HepG2 (cell line): Measurements from ENCODE around the gene CST11. TPM values are rescaled to one million over a fixed set of nuclear protein-coding genes. Genes with fewer than 3 reads are reported as not detected.

Experiments
- ATAC-seq: fragments of 200-7000 bp; cut with Tn5 transposase; 3 replicates; pipeline ENCODE4 v1.9.1; 2020; ENCODE audit warnings: mild to moderate bottlenecking, moderate library complexity
- BruUV-seq: library from RNA; stranded (reverse); fragments of 400-500 nt; replicated peaks from 2 replicates; lab custom pipeline; 2021; lab: Mats Ljungman, UMichigan
- CTCF ChIA-PET: fragments of 300-600 bp; formaldehyde crosslinking; extraction: SDS; loops from one replicate; lab custom pipeline; 2021; ENCODE audit warnings: low total read pairs, inconsistent platforms, low intra/inter-chr PET ratio; lab: Yijun Ruan, JAX
- POLR2A ChIA-PET: fragments of 350-600 bp; sonication (Branson Sonifier 250); formaldehyde crosslinking; loops from one replicate; lab custom pipeline; 2020; ENCODE audit warnings: antibody characterized with exemption, inconsistent platforms; lab: Yijun Ruan, JAX
- DNase-seq: peaks from one replicate; pipeline ENCODE4 v3.0.0-alpha.2; 2015; ENCODE audit warnings: low spot score
- FAIRE-seq: peaks from 3 replicates; lab custom pipeline; 2011; peaks lifted over from hg19 to GRCh38; lab: Jason Lieb, UNC
- H2AFZ ChIP-seq: one replicate; pipeline ENCODE4 v1.6.1; 2011; ENCODE audit warnings: low read length, inconsistent platforms
- H3K27ac ChIP-seq: fragments of 300-600 bp; 3 replicates; pipeline ENCODE4 v1.8.0; 2011; ENCODE audit warnings: mixed run types, mild to moderate bottlenecking, mixed read lengths, low read length, inconsistent platforms; ENCODE audit not compliant: insufficient read depth; ENCODE audit errors: extremely low read length
- H3K27me3 ChIP-seq, 2 experiments: fragments of 200-600 bp in 1 of 2; 2 replicates in 1 of 2; 3 replicates in 1 of 2; pipeline versions ENCODE4 v1.6.0 to v1.8.0; 2011; ENCODE audit warnings: low read length in 2 of 2, mild to moderate bottlenecking in 2 of 2, moderate library complexity in 2 of 2, inconsistent platforms in 1 of 2; ENCODE audit not compliant: insufficient read depth in 2 of 2, control insufficient read depth in 1 of 2
- H3K36me3 ChIP-seq, 2 experiments: fragments of 200-600 bp in 1 of 2; replicated peaks in 1 of 2; 2 replicates in 1 of 2; 3 replicates in 1 of 2; pipeline versions ENCODE4 v1.5.1 to v1.8.0; 2011; ENCODE audit warnings: low read length in 2 of 2, inconsistent platforms in 1 of 2; ENCODE audit not compliant: insufficient read depth in 2 of 2, control insufficient read depth in 1 of 2
- H3K4me1 ChIP-seq: 2 replicates; pipeline ENCODE4 v1.5.1; 2012; ENCODE audit warnings: low read length, inconsistent platforms; ENCODE audit not compliant: insufficient read depth
- H3K4me2 ChIP-seq: 2 replicates; pipeline ENCODE4 v1.6.0; 2011; ENCODE audit warnings: low read depth, low read length, inconsistent platforms
- H3K4me3 ChIP-seq, 3 experiments: fragments of 200-600 bp in 1 of 3; sonication (generic), shearing (Covaris generic) in 1 of 3; replicated peaks in 1 of 3; 2 replicates each; pipeline ENCODE4 v1.5.1; 2011 to 2016; ENCODE audit warnings: low read length in 3 of 3, inconsistent platforms in 2 of 3, low read depth in 2 of 3, mild to moderate bottlenecking in 2 of 3, control low read depth in 1 of 3, mixed read lengths in 1 of 3; ENCODE audit not compliant: insufficient read depth in 1 of 3
- H3K79me2 ChIP-seq: one replicate; pipeline ENCODE4 v1.6.1; 2011; ENCODE audit warnings: low read length, inconsistent platforms; ENCODE audit not compliant: insufficient read depth
- H3K9ac ChIP-seq: 2 replicates; pipeline ENCODE4 v1.6.0; 2011; ENCODE audit warnings: mild to moderate bottlenecking, low read depth, low read length, inconsistent platforms; ENCODE audit not compliant: insufficient read depth
- H3K9me3 ChIP-seq: 2 replicates; pipeline ENCODE4 v1.5.1; 2012; ENCODE audit warnings: mild to moderate bottlenecking, low read length
- H4K20me1 ChIP-seq: 2 replicates; pipeline ENCODE4 v1.6.0; 2011; ENCODE audit warnings: inconsistent platforms, mild to moderate bottlenecking, low read length, moderate library complexity; ENCODE audit not compliant: insufficient read depth
- ATF5 ChIP-seq: sonication (generic); formaldehyde crosslinking; IDR thresholded peaks from 2 replicates; pipeline ENCODE4 v1.4.0; 2020; ENCODE audit warnings: mild to moderate bottlenecking, low read depth, missing genetic modification reagents
- ATM ChIP-seq: fragments of 450-650 bp; IDR thresholded peaks from 2 replicates; pipeline ENCODE4 v1.7.1; 2017; ENCODE audit warnings: mild to moderate bottlenecking, borderline replicate concordance
- KLF9 ChIP-seq: IDR thresholded peaks from 2 replicates; pipeline ENCODE4 v1.6.1; 2016; ENCODE audit warnings: low read depth
- NPAS2 ChIP-seq: sonication (generic); formaldehyde crosslinking; IDR thresholded peaks from 2 replicates; pipeline ENCODE4 v1.8.0; 2022; ENCODE audit warnings: mild to moderate bottlenecking, missing genetic modification reagents, borderline replicate concordance
- NR2F6 ChIP-seq, 2 experiments: IDR thresholded peaks; 2 replicates each; pipeline ENCODE4 v1.6.1; 2016; ENCODE audit warnings: antibody characterized with exemption in 1 of 2, mild to moderate bottlenecking in 1 of 2
- RAD51 ChIP-seq: fragments of 450-650 bp; IDR thresholded peaks from 2 replicates; pipeline ENCODE4 v1.6.1; 2016; ENCODE audit warnings: borderline replicate concordance
- ZBTB43 ChIP-seq: sonication (generic); formaldehyde crosslinking; conservative IDR thresholded peaks from 2 replicates; pipeline ENCODE4 v1.4.0; 2020; ENCODE audit warnings: missing genetic modification reagents
- ZBTB7A ChIP-seq: sonication (generic); formaldehyde crosslinking; IDR thresholded peaks from 2 replicates; pipeline ENCODE4 v1.8.0; 2022; ENCODE audit warnings: mild to moderate bottlenecking, missing genetic modification reagents
- ZNF333 ChIP-seq: sonication (generic); formaldehyde crosslinking; IDR thresholded peaks from 2 replicates; pipeline ENCODE4 v1.4.0; 2020; ENCODE audit warnings: mild to moderate bottlenecking, missing genetic modification reagents, borderline replicate concordance
- ZNF792 ChIP-seq: IDR thresholded peaks from 2 replicates; pipeline ENCODE4 v1.6.1; 2016
- WGBS: methylation state at CpG from one replicate; pipeline ENCODE4 v1.1.6; 2017; ENCODE audit warnings: low lambda C conversion rate; 5-methylcytosine and 5-hydroxymethylcytosine counted together
- in situ Hi-C: cut with HindIII; loops from 2 replicates; pipeline ENCODE4 v1.10.0; 2017; ENCODE audit warnings: low pct_unique_long_range_greater_than_20kb; ENCODE audit not compliant: extremely low pct_ligation_motif_present
- intact Hi-C: fragments of 100-400 bp; cut with micrococcal nuclease; formaldehyde crosslinking; loops from one replicate; pipeline ENCODE4 v1.10.0; 2022; ENCODE audit not compliant: unreplicated experiment
- polyA plus RNA-seq, 8 experiments: library from polyadenylated mRNA; depleted of rRNA in 3 of 8; stranded (reverse) in 7 of 8; unstranded in 1 of 8; fragments of >200 nt; fragmentation: Illumina TruSeq in 4 of 8; extraction: Trizol in 4 of 8; gene quantifications; 2 replicates each; pipeline versions ENCODE4 v1.2.1 to v1.2.3, GENCODE V29; 2011 to 2016; ENCODE audit warnings: low read depth in 4 of 8, missing spikeins in 1 of 8, mixed read lengths in 1 of 8; ENCODE audit not compliant: insufficient read depth in 1 of 8
- total RNA-seq, 5 experiments: library from RNA; depleted of rRNA; stranded (reverse); fragments of >200 nt; fragmentation: Illumina TruSeq; extraction: Trizol; gene quantifications; 2 replicates each; pipeline ENCODE4 v1.2.3, GENCODE V29; 2016; ENCODE audit warnings: low read depth in 1 of 5
- TF ChIP-seq, protein P1 (sequence below), 2 experiments: sonication (generic) in 1 of 2; formaldehyde crosslinking in 1 of 2; IDR thresholded peaks; 2 replicates each; pipeline versions ENCODE4 v1.4.0 to v1.6.1; 2016 to 2020; ENCODE audit warnings: borderline replicate concordance in 1 of 2, low read depth in 1 of 2, mild to moderate bottlenecking in 1 of 2, missing genetic modification reagents in 1 of 2
- TF ChIP-seq, protein P2 (sequence below): sonication (generic); formaldehyde crosslinking; conservative IDR thresholded peaks from 2 replicates; pipeline ENCODE4 v1.8.0; 2022; ENCODE audit warnings: missing genetic modification reagents
- TF ChIP-seq, protein P3 (sequence below): sonication (generic); formaldehyde crosslinking; IDR thresholded peaks from 2 replicates; pipeline ENCODE4 v1.5.0; 2020; ENCODE audit warnings: missing genetic modification reagents

CST11 gene
- total and polyA plus RNA-seq, 2 of the 13 experiments (the other 11 are each of a cell fraction or from before 2014, with no cell fraction given), result not detected

DNA sequence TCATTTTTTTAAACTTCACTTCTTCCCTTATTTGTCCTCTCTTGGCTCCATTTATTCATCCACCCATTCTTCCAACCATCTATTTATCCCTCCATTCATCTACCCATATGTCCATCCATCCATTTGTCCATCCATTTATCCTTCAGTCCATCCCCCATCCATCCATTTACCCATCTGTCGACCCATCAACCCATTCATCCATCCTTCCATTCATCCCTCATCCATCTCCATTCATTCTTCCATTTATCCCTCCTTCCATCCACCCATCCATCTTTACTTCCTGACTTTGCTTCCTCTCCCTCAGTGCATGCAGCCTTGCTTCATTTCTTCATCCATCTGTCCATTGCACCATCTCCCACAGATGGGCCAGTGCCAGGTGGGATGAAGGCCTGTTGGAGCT lies 1.8 kb downstream of the CST11 start:
- no peak overlapping the region for H3K27ac ChIP-seq
- intact Hi-C loops, result no loop called here
- no peaks in the 10 kb centered on the region for H3K9me3 ChIP-seq
- in situ Hi-C loops, result no loop called here
- WGBS, result 2% methylated on average over 1 of the region's 1 CpG
- CTCF ChIA-PET, result no interaction called here
- H3K4me1 ChIP-seq, result peaks cover 7% of the 10 kb centered on the region
- BruUV-seq, result no TSS peak
- H3K4me3 ChIP-seq, result no peak overlapping the region
- H4K20me1 ChIP-seq, result no peaks in the 10 kb centered on the region
- no peak for FAIRE-seq
- POLR2A ChIA-PET, result no interaction called here
- no peak overlapping the region for H3K4me2 ChIP-seq
- peaks cover 2 to 36% of the 10 kb centered on the region in 2 experiments; a peak in 3 of 5 replicates for H3K27me3 ChIP-seq
- no peak overlapping the region for H3K9ac ChIP-seq
- no peaks in the 10 kb centered on the region for H3K36me3 ChIP-seq
- ATAC-seq, result no peak
- no peaks in the 10 kb centered on the region for H3K79me2 ChIP-seq
- no peak for DNase-seq
- H2AFZ ChIP-seq, result no peak overlapping the region
- TF ChIP-seq ATF5 (CRISPR knock-in tag) (no peak), ZNF333 (no peak), NR2F6 (IDR thresholded peaks at IDR 0.05) (no peak), NR2F6 (CRISPR knock-in tag; IDR thresholded peaks at IDR 0.05) (no peak), ZNF792 (no peak), ZBTB7A (CRISPR knock-in tag) (no peak), ZBTB43 (CRISPR knock-in tag) (no peak), RAD51 (0 out of 2 replicates have a peak, but pooled peaks have one; percentile 7), NPAS2 (CRISPR knock-in tag) (no peak), ATM (peak; percentile 27; the same call in 1 of the 2 replicates), KLF9 (no peak)
- TF ChIP-seq, protein P1, sequence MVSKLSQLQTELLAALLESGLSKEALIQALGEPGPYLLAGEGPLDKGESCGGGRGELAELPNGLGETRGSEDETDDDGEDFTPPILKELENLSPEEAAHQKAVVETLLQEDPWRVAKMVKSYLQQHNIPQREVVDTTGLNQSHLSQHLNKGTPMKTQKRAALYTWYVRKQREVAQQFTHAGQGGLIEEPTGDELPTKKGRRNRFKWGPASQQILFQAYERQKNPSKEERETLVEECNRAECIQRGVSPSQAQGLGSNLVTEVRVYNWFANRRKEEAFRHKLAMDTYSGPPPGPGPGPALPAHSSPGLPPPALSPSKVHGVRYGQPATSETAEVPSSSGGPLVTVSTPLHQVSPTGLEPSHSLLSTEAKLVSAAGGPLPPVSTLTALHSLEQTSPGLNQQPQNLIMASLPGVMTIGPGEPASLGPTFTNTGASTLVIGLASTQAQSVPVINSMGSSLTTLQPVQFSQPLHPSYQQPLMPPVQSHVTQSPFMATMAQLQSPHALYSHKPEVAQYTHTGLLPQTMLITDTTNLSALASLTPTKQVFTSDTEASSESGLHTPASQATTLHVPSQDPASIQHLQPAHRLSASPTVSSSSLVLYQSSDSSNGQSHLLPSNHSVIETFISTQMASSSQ (IDR thresholded peaks at IDR 0.05; ENCODE audit: low read depth), result no peak
- TF ChIP-seq, protein P1 (CRISPR knock-in tag; IDR thresholded peaks at IDR 0.05; ENCODE audit: borderline replicate concordance), result no peak
- TF ChIP-seq, protein P2, sequence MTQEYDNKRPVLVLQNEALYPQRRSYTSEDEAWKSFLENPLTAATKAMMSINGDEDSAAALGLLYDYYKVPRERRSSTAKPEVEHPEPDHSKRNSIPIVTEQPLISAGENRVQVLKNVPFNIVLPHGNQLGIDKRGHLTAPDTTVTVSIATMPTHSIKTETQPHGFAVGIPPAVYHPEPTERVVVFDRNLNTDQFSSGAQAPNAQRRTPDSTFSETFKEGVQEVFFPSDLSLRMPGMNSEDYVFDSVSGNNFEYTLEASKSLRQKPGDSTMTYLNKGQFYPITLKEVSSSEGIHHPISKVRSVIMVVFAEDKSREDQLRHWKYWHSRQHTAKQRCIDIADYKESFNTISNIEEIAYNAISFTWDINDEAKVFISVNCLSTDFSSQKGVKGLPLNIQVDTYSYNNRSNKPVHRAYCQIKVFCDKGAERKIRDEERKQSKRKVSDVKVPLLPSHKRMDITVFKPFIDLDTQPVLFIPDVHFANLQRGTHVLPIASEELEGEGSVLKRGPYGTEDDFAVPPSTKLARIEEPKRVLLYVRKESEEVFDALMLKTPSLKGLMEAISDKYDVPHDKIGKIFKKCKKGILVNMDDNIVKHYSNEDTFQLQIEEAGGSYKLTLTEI, result no peak
- TF ChIP-seq, protein P3, sequence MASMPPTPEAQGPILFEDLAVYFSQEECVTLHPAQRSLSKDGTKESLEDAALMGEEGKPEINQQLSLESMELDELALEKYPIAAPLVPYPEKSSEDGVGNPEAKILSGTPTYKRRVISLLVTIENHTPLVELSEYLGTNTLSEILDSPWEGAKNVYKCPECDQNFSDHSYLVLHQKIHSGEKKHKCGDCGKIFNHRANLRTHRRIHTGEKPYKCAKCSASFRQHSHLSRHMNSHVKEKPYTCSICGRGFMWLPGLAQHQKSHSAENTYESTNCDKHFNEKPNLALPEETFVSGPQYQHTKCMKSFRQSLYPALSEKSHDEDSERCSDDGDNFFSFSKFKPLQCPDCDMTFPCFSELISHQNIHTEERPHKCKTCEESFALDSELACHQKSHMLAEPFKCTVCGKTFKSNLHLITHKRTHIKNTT (CRISPR knock-in tag), result no peak
